Spleen (tissue), 11 donors: ENCODE measurements around the gene ARHGEF39. TPM values are rescaled to one million over a fixed set of nuclear protein-coding genes. Genes with fewer than 3 reads are reported as not detected.
A peak's percentile ranks its signal among the peaks of the same experiment; 100 is the strongest.

Experiments used
- DNase-seq: peaks from one replicate; pipeline ENCODE4 v3.0.0-alpha.2; 2020
- H3K27ac ChIP-seq, 8 donors: fragments of 200-600 bp; sonication (generic) in 7 of 8; 1 replicate in 4 of 8; 2 replicates in 4 of 8; pipeline versions ENCODE4 v1.5.0 to v1.8.0; 2016 to 2021; ENCODE audit warnings: inconsistent platforms in 4 of 8, mild to moderate bottlenecking in 4 of 8, moderate library complexity in 1 of 8
- H3K27me3 ChIP-seq, 7 donors: fragments of 200-600 bp; sonication (generic) in 6 of 7; replicated peaks in 1 of 7; 1 replicate in 4 of 7; 2 replicates in 3 of 7; pipeline versions ENCODE4 v1.5.0 to v1.8.0; 2016 to 2021; ENCODE audit warnings: inconsistent platforms in 3 of 7, mild to moderate bottlenecking in 1 of 7
- H3K36me3 ChIP-seq, 6 donors: fragments of 200-600 bp; sonication (generic) in 5 of 6; 1 replicate in 4 of 6; 2 replicates in 2 of 6; pipeline versions ENCODE4 v1.5.0 to v1.8.0; 2016 to 2021; ENCODE audit warnings: inconsistent platforms in 2 of 6
- H3K4me1 ChIP-seq, 6 donors: fragments of 200-600 bp; sonication (generic) in 5 of 6; 1 replicate in 3 of 6; 2 replicates in 3 of 6; pipeline versions ENCODE4 v1.5.0 to v1.8.0; 2016 to 2021; ENCODE audit warnings: inconsistent platforms in 3 of 6
- H3K4me3 ChIP-seq, 8 donors: fragments of 200-600 bp; sonication (generic) in 7 of 8; 1 replicate in 4 of 8; 2 replicates in 4 of 8; pipeline versions ENCODE4 v1.5.0 to v1.8.0; 2016 to 2021; ENCODE audit warnings: inconsistent platforms in 4 of 8, mild to moderate bottlenecking in 4 of 8, moderate library complexity in 2 of 8
- H3K9me3 ChIP-seq, 8 donors: fragments of 200-600 bp; sonication (generic) in 7 of 8; 1 replicate in 4 of 8; 2 replicates in 4 of 8; pipeline versions ENCODE4 v1.5.0 to v1.8.0; 2016 to 2021; ENCODE audit warnings: inconsistent platforms in 4 of 8
- POLR2A ChIP-seq, 3 donors: fragments of 450-650 bp; IDR thresholded peaks; one replicate each; pipeline ENCODE4 v1.5.1; 2017; ENCODE audit warnings: antibody characterized with exemption in 3 of 3, mild to moderate bottlenecking in 1 of 3
- POLR2AphosphoS5 ChIP-seq, 3 donors: sonication (generic); formaldehyde crosslinking; IDR thresholded peaks; one replicate each; pipeline ENCODE4 v1.5.1; 2017; ENCODE audit warnings: antibody characterized with exemption in 3 of 3
- WGBS, 5 donors: extraction: QIAGEN DNeasy Blood & Tissue Kit in 3 of 5; methylation state at CpG; one replicate each; pipeline versions ENCODE4 v1.1.5 to v1.1.7; 2013 to 2018; 5-methylcytosine and 5-hydroxymethylcytosine counted together
- intact Hi-C: fragments of 100-400 bp; cut with DNase I; formaldehyde crosslinking; loops from one replicate; pipeline ENCODE4 v1.15.0; 2023; ENCODE audit warnings: low total_unique reads
- polyA plus RNA-seq, 3 donors: library from polyadenylated mRNA; stranded (reverse); fragments of 200-250 nt; gene quantifications; one replicate each; pipeline ENCODE4 v1.2.1, GENCODE V29; 2013
- total RNA-seq, 7 donors: library from RNA; depleted of rRNA in 3 of 7; stranded (reverse); fragments of >200 nt in 3 of 7; fragmentation: NEBNext Ultra II Directional in 4 of 7; extraction: Animal tissue kit (Norgen Biotek cat#: 25700) in 4 of 7; gene quantifications; one replicate each; pipeline versions ENCODE4 v1.1.0 to v1.2.1, GENCODE V29; 2016 to 2021
- TF ChIP-seq, protein P1 (sequence below), 11 experiments: fragments of 200-600 bp in 7 of 11; fragments of 450-650 bp in 4 of 11; sonication (generic) in 4 of 11; IDR thresholded peaks in 8 of 11; conservative IDR thresholded peaks in 3 of 11; 1 replicate in 7 of 11; 2 replicates in 4 of 11; pipeline versions ENCODE4 v1.4.0 to v1.8.0; 2016 to 2021; ENCODE audit warnings: antibody characterized with exemption in 11 of 11, inconsistent platforms in 4 of 11, mild to moderate bottlenecking in 1 of 11
- donor health status: healthy with polysubstance abuse.
- donor health status: DM: no; HTN: no; CAD: no; lungs with moderate emphysema.
- donor health status: DM: no; HTN: no; CAD: no.
- donor health status: Bipolar disorder and iron deficiency.
- donor health status: healthy.
- donor health status: DM: no; HTN: no; CAD: no.
- donor health status: DM: yes; HTN: yes; CAD: no.

Gene ARHGEF39
- total and polyA plus RNA-seq, 10 donors = 0.89 to 2.9 (median 1.3) TPM

DNA sequence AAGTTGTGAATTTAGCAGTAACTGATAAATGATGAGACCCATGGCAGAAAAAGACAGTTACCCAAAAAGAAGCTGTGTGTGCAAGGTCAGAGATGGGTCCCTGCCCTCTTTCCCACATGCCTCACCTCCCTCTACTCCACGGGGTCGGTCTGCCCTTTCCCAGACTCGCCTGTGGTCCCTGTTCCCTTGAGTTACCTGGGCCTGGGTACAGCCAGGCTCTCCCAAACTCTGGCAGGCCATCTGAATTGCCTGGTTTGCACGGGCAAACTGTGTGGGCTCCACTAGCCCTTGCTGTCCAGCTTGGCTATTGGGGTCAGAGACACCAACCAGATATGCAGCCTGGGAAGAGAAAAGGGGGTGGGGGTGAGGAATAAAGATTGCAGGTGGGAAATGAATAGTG is 43.2 kb upstream of the ARHGEF39 start:
- 96 to 99% (median 97%) methylated on average over 4 of the region's 4 CpGs for WGBS, 5 donors
- Histone ChIP-seq H3K4me3 (no peak overlapping the region), H3K4me1 (peaks cover 0 to 30% (median 11%) of the 10 kb centered on the region in 6 donors), H3K27me3 (no peaks in the 10 kb centered on the region), H3K27ac (no peak overlapping the region), H3K36me3 (peaks cover 37 to 100% (median 100%) of the 10 kb centered on the region in 6 donors), H3K9me3 (no peaks in the 10 kb centered on the region)
- DNase-seq = no peak
- intact Hi-C loops = no loop called here
- TF ChIP-seq POLR2AphosphoS5 (IDR thresholded peaks at IDR 0.05) (no peak), POLR2A (IDR thresholded peaks at IDR 0.05) (no peak)
- TF ChIP-seq, protein P1, sequence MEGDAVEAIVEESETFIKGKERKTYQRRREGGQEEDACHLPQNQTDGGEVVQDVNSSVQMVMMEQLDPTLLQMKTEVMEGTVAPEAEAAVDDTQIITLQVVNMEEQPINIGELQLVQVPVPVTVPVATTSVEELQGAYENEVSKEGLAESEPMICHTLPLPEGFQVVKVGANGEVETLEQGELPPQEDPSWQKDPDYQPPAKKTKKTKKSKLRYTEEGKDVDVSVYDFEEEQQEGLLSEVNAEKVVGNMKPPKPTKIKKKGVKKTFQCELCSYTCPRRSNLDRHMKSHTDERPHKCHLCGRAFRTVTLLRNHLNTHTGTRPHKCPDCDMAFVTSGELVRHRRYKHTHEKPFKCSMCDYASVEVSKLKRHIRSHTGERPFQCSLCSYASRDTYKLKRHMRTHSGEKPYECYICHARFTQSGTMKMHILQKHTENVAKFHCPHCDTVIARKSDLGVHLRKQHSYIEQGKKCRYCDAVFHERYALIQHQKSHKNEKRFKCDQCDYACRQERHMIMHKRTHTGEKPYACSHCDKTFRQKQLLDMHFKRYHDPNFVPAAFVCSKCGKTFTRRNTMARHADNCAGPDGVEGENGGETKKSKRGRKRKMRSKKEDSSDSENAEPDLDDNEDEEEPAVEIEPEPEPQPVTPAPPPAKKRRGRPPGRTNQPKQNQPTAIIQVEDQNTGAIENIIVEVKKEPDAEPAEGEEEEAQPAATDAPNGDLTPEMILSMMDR (IDR thresholded peaks at IDR 0.05 in 8 of 11, conservative IDR thresholded peaks at IDR 0.05 in 3 of 11) = no peak

DNA sequence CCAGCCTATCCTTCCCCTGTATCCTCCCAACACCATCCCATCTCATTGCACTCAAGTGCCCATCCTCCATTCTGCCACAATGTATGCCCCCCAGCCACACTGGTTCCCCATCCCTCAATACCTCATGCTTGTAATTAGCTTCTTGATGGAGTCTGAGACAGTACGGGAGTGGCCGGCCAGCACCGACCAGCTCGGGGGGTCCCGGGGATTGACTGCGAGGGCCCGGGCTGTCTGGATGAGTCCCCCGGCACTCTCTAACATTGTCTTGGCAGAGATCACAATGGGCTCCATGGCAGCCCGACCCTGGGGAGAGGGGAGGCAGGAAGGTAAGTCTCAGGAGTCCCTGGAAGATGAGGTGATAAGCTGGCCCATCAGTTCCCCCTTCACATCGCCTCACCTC is 42.0 kb upstream of the ARHGEF39 start:
- H3K27me3 ChIP-seq = no peaks in the 10 kb centered on the region
- TF ChIP-seq POLR2A (IDR thresholded peaks at IDR 0.05) (no peak), POLR2AphosphoS5 (IDR thresholded peaks at IDR 0.05) (peak in 2 of 3 donors; percentile 32 to 69)
- H3K27ac ChIP-seq = peak overlapping the region in 3 of 8 donors; percentile 56 to 72 (median 61)
- WGBS, 5 donors = 84 to 97% (median 93%) methylated on average over 10 of the region's 10 CpGs
- no peak for DNase-seq
- H3K9me3 ChIP-seq = no peaks in the 10 kb centered on the region
- H3K4me1 ChIP-seq = peaks cover 0 to 30% (median 11%) of the 10 kb centered on the region in 6 donors
- peaks cover 42 to 100% (median 100%) of the 10 kb centered on the region in 6 donors for H3K36me3 ChIP-seq
- intact Hi-C loops = no loop called here
- no peak overlapping the region for H3K4me3 ChIP-seq

DNA sequence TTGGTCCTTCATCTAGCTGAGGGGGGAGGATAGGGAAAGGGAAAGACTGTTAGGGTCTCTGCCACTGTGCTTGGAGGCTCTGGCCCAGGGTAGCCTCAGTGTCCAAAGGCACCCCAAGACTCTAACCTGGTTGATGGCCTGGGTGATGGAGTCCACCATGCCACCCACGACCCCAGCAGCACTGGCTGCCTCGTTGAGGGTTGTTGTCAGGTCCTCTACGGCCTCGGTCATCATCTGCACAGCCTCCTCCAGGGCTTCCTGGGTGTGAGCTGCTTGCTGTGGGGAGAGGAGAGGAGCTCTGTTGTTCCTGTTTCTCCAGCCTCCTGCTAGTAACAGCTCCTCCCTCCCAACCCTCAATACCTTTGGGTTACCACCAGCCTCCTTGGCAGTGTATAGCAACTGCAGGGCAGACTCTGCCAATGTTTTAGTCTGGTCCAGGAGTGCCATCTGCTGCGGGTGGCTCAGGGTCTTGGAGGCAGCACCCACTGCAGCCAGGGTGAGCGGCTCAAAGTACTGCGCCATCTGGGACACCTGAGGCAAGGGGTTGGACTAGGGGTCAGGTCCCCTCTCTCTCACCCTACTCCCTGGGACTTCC is 40.9 kb upstream of the ARHGEF39 start:
- WGBS, 5 donors = 92 to 97% (median 95%) methylated on average over 7 of the region's 7 CpGs
- DNase-seq = no peak
- peak in 1 of 3 donors; percentile 56 for TF ChIP-seq POLR2AphosphoS5 (IDR thresholded peaks at IDR 0.05)
- no peak for TF ChIP-seq POLR2A (IDR thresholded peaks at IDR 0.05)
- TF ChIP-seq, protein P1 (IDR thresholded peaks at IDR 0.05 in 8 of 11, conservative IDR thresholded peaks at IDR 0.05 in 3 of 11) = no peak
- Histone ChIP-seq H3K4me3 (no peak overlapping the region), H3K27ac (peak overlapping the region in 7 of 8 donors; percentile 17 to 72 (median 56)), H3K9me3 (no peaks in the 10 kb centered on the region), H3K36me3 (peaks cover 47 to 100% (median 100%) of the 10 kb centered on the region in 6 donors), H3K27me3 (no peaks in the 10 kb centered on the region), H3K4me1 (peaks cover 0 to 33% (median 11%) of the 10 kb centered on the region in 6 donors)
- intact Hi-C loops = no loop called here

DNA sequence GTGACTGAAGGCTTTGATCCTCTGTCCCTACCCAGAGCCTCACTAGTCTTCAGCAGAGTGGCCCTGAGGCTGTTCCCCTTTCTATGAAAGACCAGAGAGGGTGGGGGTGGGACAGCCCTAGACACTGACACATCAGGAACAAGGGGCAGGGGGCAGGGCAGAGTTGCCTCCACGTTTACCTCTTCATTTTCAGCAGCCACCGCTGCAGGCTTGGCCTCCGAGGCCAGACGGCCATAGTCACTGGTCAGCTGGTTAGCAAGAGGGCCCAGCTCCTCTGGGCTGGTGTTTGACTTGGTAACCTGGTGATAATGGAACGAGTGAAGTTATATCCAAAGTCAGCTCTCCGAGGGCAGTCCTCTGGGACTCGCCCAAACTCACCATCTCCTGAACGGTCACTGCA is 40.4 kb upstream of the ARHGEF39 start:
- no peak for DNase-seq
- Histone ChIP-seq H3K27ac (peak overlapping the region; percentile 17 to 72 (median 54)), H3K9me3 (no peaks in the 10 kb centered on the region), H3K4me1 (peaks cover 0 to 38% (median 11%) of the 10 kb centered on the region in 6 donors), H3K4me3 (no peak overlapping the region), H3K36me3 (peaks cover 47 to 100% (median 100%) of the 10 kb centered on the region in 6 donors), H3K27me3 (no peaks in the 10 kb centered on the region)
- TF ChIP-seq POLR2AphosphoS5 (IDR thresholded peaks at IDR 0.05) = no peak
- intact Hi-C loops = no loop called here
- WGBS, 5 donors = 76 to 93% (median 87%) methylated on average over 8 of the region's 8 CpGs

DNA sequence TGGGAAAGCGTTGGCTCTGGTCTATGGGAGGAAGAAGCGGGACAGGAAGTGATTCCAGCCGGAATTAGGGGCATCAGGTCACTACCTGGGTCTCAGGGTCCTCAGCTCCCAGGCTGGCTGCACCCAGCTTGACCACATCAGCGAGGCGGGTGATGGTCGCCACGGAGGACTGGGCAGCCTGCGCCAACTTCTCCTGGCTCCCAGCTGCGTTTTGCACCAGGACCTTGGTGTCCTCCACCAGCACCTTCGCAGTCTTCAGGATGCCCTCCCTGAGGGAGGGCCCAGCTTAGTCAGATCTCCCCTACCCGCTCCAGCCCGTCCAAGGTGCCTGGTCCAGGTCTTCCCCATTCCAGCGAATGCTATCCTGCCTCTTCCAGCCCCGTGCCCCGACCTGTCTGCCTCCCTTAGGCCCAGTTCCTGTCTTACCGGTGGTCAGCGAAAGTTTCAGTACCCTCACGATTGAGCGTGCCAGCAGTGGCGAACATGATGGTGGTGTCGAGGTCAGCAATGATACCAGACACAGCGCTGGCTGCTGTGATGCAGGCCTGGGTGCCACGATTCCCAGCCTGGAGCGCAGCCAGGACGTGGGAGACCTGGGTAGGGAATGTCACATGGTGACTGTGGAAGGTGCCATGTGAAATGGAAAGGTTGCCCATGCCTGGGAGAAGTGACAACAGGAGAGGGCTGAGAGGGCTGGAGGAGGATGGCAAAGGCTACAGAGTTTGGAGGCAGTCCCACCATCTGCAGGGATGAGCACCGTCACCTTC is 39.1 kb upstream of the ARHGEF39 start:
- peak overlapping the region in 6 of 8 donors; percentile 43 to 72 (median 58) for H3K27ac ChIP-seq
- 90 to 96% (median 93%) methylated on average over 23 to 26 of the region's 26 CpGs for WGBS, 5 donors

More for the DNA sequence above, 39.1 kb upstream of the ARHGEF39 start:
- no peak overlapping the region for H3K4me3 ChIP-seq
- H3K4me1 ChIP-seq = peaks cover 0 to 51% (median 11%) of the 10 kb centered on the region in 6 donors
- H3K36me3 ChIP-seq = peaks cover 50 to 100% (median 100%) of the 10 kb centered on the region in 6 donors
- no peaks in the 10 kb centered on the region for H3K27me3 ChIP-seq
- no peak for DNase-seq
- TF ChIP-seq, protein P1 (IDR thresholded peaks at IDR 0.05 in 8 of 11, conservative IDR thresholded peaks at IDR 0.05 in 3 of 11) = no peak
- TF ChIP-seq POLR2A (IDR thresholded peaks at IDR 0.05) (no peak), POLR2AphosphoS5 (IDR thresholded peaks at IDR 0.05) (peak in 2 of 3 donors; percentile 42 to 75)
- H3K9me3 ChIP-seq = no peaks in the 10 kb centered on the region
- intact Hi-C loops = no loop called here
